ENCODE results near the gene MSRB1.

GRCh38 chr16:1916640-1916990, 26.4 kb downstream of the MSRB1 start:
- TF ChIP-seq LEF1 (IDR thresholded peaks at IDR 0.05; ENCODE audit: borderline replicate concordance) (no peak), ELF4 (IDR thresholded peaks at IDR 0.05) (no peak)

Data from HEK293T (cell line).